D341Med (cell line): ENCODE measurements around the gene CD302.
"Not testable (repeated sequence)": the region's sequence is repeated elsewhere in the genome, so short reads cannot be mapped to it uniquely, and the experiment has no call there.

Experiments
- DNase-seq: peaks from one replicate; pipeline ENCODE4 v3.0.0; 2012; ENCODE audit warnings: low spot score

The CD302 gene

GRCh38 chr2:159793326-159793725, 4.7 kb downstream of the CD302 start:
- no peak for DNase-seq

- DNase-seq: no peak
These were observed 5.4 kb downstream of the CD302 start for GRCh38 chr2:159792599-159792998.

GRCh38 chr2:159792036-159792435, 6.0 kb downstream of the CD302 start:
- no peak for DNase-seq

GRCh38 chr2:159790323-159790722, 7.7 kb downstream of the CD302 start:
- DNase-seq: no peak

GRCh38 chr2:159788253-159788652, 9.8 kb downstream of the CD302 start:
- no peak for DNase-seq

GRCh38 chr2:159787647-159788046, 10.4 kb downstream of the CD302 start:
- not testable (repeated sequence) for DNase-seq

- DNase-seq: no peak
These were observed 11.1 kb downstream of the CD302 start for GRCh38 chr2:159786938-159787337.

- no peak for DNase-seq
These were observed 12.8 kb downstream of the CD302 start for GRCh38 chr2:159785195-159785594.

- not testable (repeated sequence) for DNase-seq
These were observed 13.3 kb downstream of the CD302 start for GRCh38 chr2:159784744-159785143.

GRCh38 chr2:159783556-159783955, 14.5 kb downstream of the CD302 start:
- no peak for DNase-seq

GRCh38 chr2:159776321-159776720, 21.7 kb downstream of the CD302 start:
- DNase-seq: no peak

- no peak for DNase-seq
These were observed 23.0 kb downstream of the CD302 start for GRCh38 chr2:159775021-159775420.

GRCh38 chr2:159774370-159774990, 23.5 kb downstream of the CD302 start:
- DNase-seq: no peak

GRCh38 chr2:159773886-159774285, 24.1 kb downstream of the CD302 start:
- DNase-seq: no peak

GRCh38 chr2:159773426-159773825, 24.6 kb downstream of the CD302 start:
- DNase-seq: no peak

- DNase-seq: no peak
These were observed 28.9 kb downstream of the CD302 start for GRCh38 chr2:159769147-159769546.

- DNase-seq: no peak
These were observed 35.9 kb downstream of the CD302 start for GRCh38 chr2:159762075-159762474.

- DNase-seq: no peak
These were observed 37.7 kb downstream of the CD302 start for GRCh38 chr2:159760326-159760725.

GRCh38 chr2:159759577-159759976, 38.4 kb downstream of the CD302 start:
- DNase-seq: no peak

GRCh38 chr2:159758686-159759085, 39.3 kb downstream of the CD302 start:
- DNase-seq: no peak

GRCh38 chr2:159758239-159758638, 39.8 kb downstream of the CD302 start:
- no peak for DNase-seq

GRCh38 chr2:159755788-159756187, 42.2 kb downstream of the CD302 start:
- DNase-seq: peak; percentile 45

GRCh38 chr2:159755014-159755413, 43.0 kb downstream of the CD302 start:
- DNase-seq: no peak

GRCh38 chr2:159753797-159754196, 44.2 kb downstream of the CD302 start:
- no peak for DNase-seq

GRCh38 chr2:159750873-159751272, 47.1 kb downstream of the CD302 start:
- DNase-seq: no peak
